GM12878 (cell line): Measurements from ENCODE around the gene KIF6. TPM values are rescaled to one million over a fixed set of nuclear protein-coding genes. Genes with fewer than 3 reads are reported as not detected.

Experiments
- ATAC-seq: fragments of 200-7000 bp; cut with Tn5 transposase; 3 replicates; pipeline ENCODE4 v1.9.1; 2020; ENCODE audit warnings: mild to moderate bottlenecking, moderate library complexity
- BruUV-seq: library from RNA; stranded (reverse); fragments of 400-500 nt; replicated peaks from 2 replicates; lab custom pipeline; 2021; lab: Mats Ljungman, UMichigan
- CTCF ChIA-PET: fragments of 300-600 bp; sonication (Branson Sonifier 250); formaldehyde crosslinking; extraction: SDS; loops from one replicate; lab custom pipeline; 2021; ENCODE audit warnings: inconsistent platforms; lab: Yijun Ruan, JAX
- POLR2A ChIA-PET: fragments of 350-600 bp; formaldehyde crosslinking; extraction: SDS; loops from one replicate; lab custom pipeline; 2021; ENCODE audit warnings: inconsistent platforms; lab: Charles Lee
- RAD21 ChIA-PET: fragments of 300-600 bp; sonication (Branson Sonifier 250); formaldehyde crosslinking; loops from one replicate; lab custom pipeline; 2023; ENCODE audit warnings: antibody characterized with exemption; ENCODE audit not compliant: unreplicated experiment; lab: Charles Lee
- SMC1A ChIA-PET: fragments of 300-600 bp; sonication (Branson Sonifier 250); formaldehyde crosslinking; loops from one replicate; lab custom pipeline; 2023; ENCODE audit not compliant: unreplicated experiment, uncharacterized antibody; lab: Charles Lee
- DNase-seq: peaks from one replicate; pipeline ENCODE4 v3.0.0-alpha.2; 2011; ENCODE audit warnings: low read depth, low spot score
- FAIRE-seq: peaks from 3 replicates; lab custom pipeline; 2011; peaks lifted over from hg19 to GRCh38; lab: Jason Lieb, UNC
- H2AFZ ChIP-seq: 2 replicates; pipeline ENCODE4 v1.6.0; 2011; ENCODE audit warnings: low read depth, low read length, control low read depth; ENCODE audit not compliant: control insufficient read depth
- H3K27ac ChIP-seq: 2 replicates; pipeline ENCODE4 v1.5.1; 2011; ENCODE audit warnings: control low read depth; ENCODE audit not compliant: control insufficient read depth, insufficient read depth
- H3K27me3 ChIP-seq, 2 experiments: replicated peaks in 1 of 2; 2 replicates each; pipeline versions ENCODE4 v1.6.0 to v1.6.1; 2011; ENCODE audit warnings: low read length in 1 of 2; ENCODE audit not compliant: control insufficient read depth in 2 of 2, insufficient read depth in 2 of 2
- H3K36me3 ChIP-seq, 2 experiments: 2 replicates each; pipeline ENCODE4 v1.5.1; 2011; ENCODE audit warnings: low read length in 1 of 2; ENCODE audit not compliant: control insufficient read depth in 2 of 2, insufficient read depth in 2 of 2
- H3K4me1 ChIP-seq: 2 replicates; pipeline ENCODE4 v1.6.1; 2011; ENCODE audit warnings: mild to moderate bottlenecking, low read length, moderate library complexity, mixed read lengths; ENCODE audit not compliant: control insufficient read depth, insufficient read depth
- H3K4me2 ChIP-seq: 2 replicates; pipeline ENCODE4 v1.6.0; 2011; ENCODE audit warnings: control low read depth; ENCODE audit not compliant: control insufficient read depth, insufficient read depth
- H3K4me3 ChIP-seq: fragments of 200-600 bp; sonication (generic); 2 replicates; pipeline ENCODE4 v1.5.1; 2016
- H3K79me2 ChIP-seq: 2 replicates; pipeline ENCODE4 v1.6.0; 2011; ENCODE audit warnings: low read length; ENCODE audit not compliant: control insufficient read depth, insufficient read depth
- H3K9ac ChIP-seq: 2 replicates; pipeline ENCODE4 v1.8.0; 2011; ENCODE audit warnings: low read length, control low read depth, mixed read lengths; ENCODE audit not compliant: control insufficient read depth, insufficient read depth
- H3K9me3 ChIP-seq: replicated peaks from 3 replicates; pipeline ENCODE4 v1.5.1; 2011; ENCODE audit warnings: mild to moderate bottlenecking, low read length; ENCODE audit not compliant: control insufficient read depth, insufficient read depth
- H4K20me1 ChIP-seq: 2 replicates; pipeline ENCODE4 v1.6.0; 2011; ENCODE audit not compliant: control insufficient read depth, insufficient read depth
- HCFC1 ChIP-seq: fragments of 150-350 bp; IDR thresholded peaks from 2 replicates; pipeline ENCODE4 v1.6.1; 2014; ENCODE audit warnings: low read length
- REST ChIP-seq: IDR thresholded peaks from 2 replicates; pipeline ENCODE4 v1.6.1; 2012; ENCODE audit warnings: mild to moderate bottlenecking, low read depth, low read length
- WGBS: methylation state at CpG from one replicate; pipeline ENCODE4 v1.1.6; 2016; ENCODE audit warnings: low lambda C conversion rate; ENCODE audit not compliant: insufficient replicate concordance, insufficient coverage; ENCODE audit errors: missing lambda C conversion rate; 5-methylcytosine and 5-hydroxymethylcytosine counted together
- in situ Hi-C: fragments of 300-500 bp; cut with MboI; formaldehyde crosslinking; loops from 9 replicates; pipeline ENCODE4 v1.14.3; 2018; ENCODE audit warnings: mixed read lengths
- intact Hi-C: fragments of 100-400 bp; cut with micrococcal nuclease; formaldehyde crosslinking; loops from one replicate; pipeline ENCODE4 v1.14.2; 2022; ENCODE audit not compliant: unreplicated experiment
- polyA plus RNA-seq, 11 experiments: library from polyadenylated mRNA; depleted of rRNA in 4 of 11; unstranded in 6 of 11; stranded (reverse) in 5 of 11; fragments of >200 nt; fragmentation: Nextera tagmentation in 4 of 11; fragmentation: Illumina TruSeq in 1 of 11; extraction: Ambion mirVana in 4 of 11; extraction: Trizol in 1 of 11; gene quantifications; 1 replicate in 1 of 11; 2 replicates in 10 of 11; pipeline versions ENCODE4 v1.2.1 to v1.2.3, GENCODE V29; 2011 to 2016; ENCODE audit warnings: inconsistent platforms in 2 of 11, missing spikeins in 2 of 11, low read depth in 1 of 11
- total RNA-seq, 4 experiments: library from RNA; depleted of rRNA in 3 of 4; stranded (reverse); fragments of >200 nt in 3 of 4; fragmentation: Illumina TruSeq in 1 of 4; extraction: Trizol in 1 of 4; gene quantifications; 2 replicates each; pipeline versions ENCODE4 v1.2.1 to v1.2.3, GENCODE V29; 2013 to 2021

The KIF6 gene
- total and polyA plus RNA-seq, 10 of the 15 experiments (the other 5 are each of a cell fraction or from before 2014, with no cell fraction given) = 0.09 to 1.0 (median 0.28) TPM

GRCh38 chr6:39421383-39422225 lies 303.6 kb downstream of the KIF6 start:
- ATAC-seq (no peak), FAIRE-seq (no peak), DNase-seq (no peak)
- H3K27me3 ChIP-seq = no peaks in the 10 kb centered on the region
- no peak for TF ChIP-seq HCFC1
- no peak for TF ChIP-seq REST
- ChIA-PET SMC1A (no interaction called here), RAD21 (no interaction called here), POLR2A (no interaction called here), CTCF (no interaction called here)
- no peak overlapping the region for H3K27ac ChIP-seq
- no peaks in the 10 kb centered on the region for H4K20me1 ChIP-seq
- no peaks in the 10 kb centered on the region for H3K9me3 ChIP-seq
- intact Hi-C loops = no loop called here
- no peaks in the 10 kb centered on the region for H3K4me1 ChIP-seq
- H3K79me2 ChIP-seq = no peaks in the 10 kb centered on the region
- H3K4me3 ChIP-seq = no peak overlapping the region
- no peaks in the 10 kb centered on the region for H3K36me3 ChIP-seq
- no TSS peak for BruUV-seq
- H3K9ac ChIP-seq = no peak overlapping the region
- 28% methylated on average over 11 of the region's 11 CpGs for WGBS
- H3K4me2 ChIP-seq = no peak overlapping the region
- H2AFZ ChIP-seq = no peak overlapping the region
- in situ Hi-C loops = no loop called here
